ENCODE measurements around the gene CEP57L1.

- no peak for TF ChIP-seq POLR2AphosphoS5 (IDR thresholded peaks at IDR 0.05)
- no peak for TF ChIP-seq CTCF (IDR thresholded peaks at IDR 0.05)
These were observed 45.3 kb upstream of the CEP57L1 start for GRCh38 chr6:109050012-109050411.

All from suprapubic skin (tissue), 3 donors.